HEK293 (cell line): ENCODE data around the gene ZBTB17.

Source experiments
- CTCF ChIA-PET: fragments of 350-600 bp; formaldehyde crosslinking; extraction: SDS; loops from one replicate; lab custom pipeline; 2021; ENCODE audit warnings: antibody characterized with exemption; lab: Yijun Ruan, JAX
- POLR2A ChIA-PET: fragments of 300-600 bp; formaldehyde crosslinking; extraction: SDS; loops from one replicate; lab custom pipeline; 2020; ENCODE audit warnings: antibody characterized with exemption, inconsistent platforms; lab: Yijun Ruan, JAX
- H3K27ac ChIP-seq: fragments of 200-500 bp; sonication (Bioruptor generic); 2 replicates; pipeline ENCODE4 v1.5.1; 2014; ENCODE audit warnings: low read depth, low read length, control low read depth, inconsistent platforms; ENCODE audit errors: extremely low read depth
- H3K36me3 ChIP-seq, 2 experiments: fragments of 200-500 bp in 1 of 2; sonication (Bioruptor generic) in 1 of 2; 1 replicate in 1 of 2; 2 replicates in 1 of 2; pipeline ENCODE4 v1.5.1; 2014 to 2017; ENCODE audit warnings: inconsistent platforms in 2 of 2, low read length in 2 of 2; ENCODE audit not compliant: control insufficient read depth in 2 of 2, insufficient read depth in 1 of 2
- H3K4me1 ChIP-seq: fragments of 200-500 bp; sonication (Bioruptor generic); 2 replicates; pipeline ENCODE4 v1.5.1; 2014; ENCODE audit warnings: mild to moderate bottlenecking, low read length, inconsistent platforms; ENCODE audit not compliant: control insufficient read depth, insufficient read depth
- H3K4me3 ChIP-seq: 2 replicates; pipeline ENCODE4 v1.5.1; 2011; ENCODE audit warnings: low read depth, mild to moderate bottlenecking, control low read depth, low read length, moderate library complexity
- H3K9me3 ChIP-seq: fragments of 200-500 bp; sonication (Bioruptor generic); 2 replicates; pipeline ENCODE4 v1.5.1; 2014; ENCODE audit warnings: low read depth, low read length, inconsistent platforms; ENCODE audit not compliant: control insufficient read depth, insufficient read depth
- ATF2 ChIP-seq: fragments of 450-650 bp; formaldehyde crosslinking; IDR thresholded peaks from 2 replicates; pipeline ENCODE4 v1.5.1; 2016; ENCODE audit warnings: missing biosample characterization, missing genetic modification characterization, low read depth
- CTCF ChIP-seq: fragments of 450-650 bp; formaldehyde crosslinking; IDR thresholded peaks from 2 replicates; pipeline ENCODE4 v1.5.1; 2016; ENCODE audit warnings: missing biosample characterization, missing genetic modification characterization
- GLI2 ChIP-seq: fragments of 450-650 bp; formaldehyde crosslinking; IDR thresholded peaks from 2 replicates; pipeline ENCODE4; 2017; ENCODE audit warnings: missing biosample characterization, missing genetic modification characterization, low read depth, borderline replicate concordance
- GLIS2 ChIP-seq: fragments of 450-650 bp; formaldehyde crosslinking; IDR thresholded peaks from 2 replicates; pipeline ENCODE4 v1.5.1; 2016; ENCODE audit warnings: missing biosample characterization, missing genetic modification characterization
- KLF8 ChIP-seq: fragments of 450-650 bp; formaldehyde crosslinking; IDR thresholded peaks from 2 replicates; pipeline ENCODE4 v1.5.1; 2016; ENCODE audit warnings: missing biosample characterization, missing genetic modification characterization
- ZBTB7A ChIP-seq: fragments of 450-650 bp; formaldehyde crosslinking; IDR thresholded peaks from 2 replicates; pipeline ENCODE4 v1.5.1; 2016; ENCODE audit warnings: low read depth, missing biosample characterization, missing genetic modification characterization
- ZFP69B ChIP-seq: fragments of 450-650 bp; formaldehyde crosslinking; IDR thresholded peaks from 2 replicates; pipeline ENCODE4 v1.5.1; 2016; ENCODE audit warnings: missing biosample characterization, missing genetic modification characterization
- ZIC2 ChIP-seq: fragments of 450-650 bp; formaldehyde crosslinking; IDR thresholded peaks from 2 replicates; pipeline ENCODE4 v1.5.1; 2016; ENCODE audit warnings: missing biosample characterization, missing genetic modification characterization
- ZNF155 ChIP-seq: fragments of 450-650 bp; formaldehyde crosslinking; IDR thresholded peaks from 2 replicates; pipeline ENCODE4 v1.5.1; 2016; ENCODE audit warnings: missing biosample characterization, missing genetic modification characterization
- ZNF302 ChIP-seq: fragments of 450-650 bp; formaldehyde crosslinking; IDR thresholded peaks from 2 replicates; pipeline ENCODE4 v1.5.1; 2016; ENCODE audit warnings: missing biosample characterization, missing genetic modification characterization, low read depth
- ZNF366 ChIP-seq: fragments of 450-650 bp; formaldehyde crosslinking; conservative IDR thresholded peaks from 2 replicates; pipeline ENCODE4 v1.5.1; 2016; ENCODE audit warnings: missing biosample characterization, missing genetic modification characterization
- ZNF596 ChIP-seq: fragments of 450-650 bp; IDR thresholded peaks from 2 replicates; pipeline ENCODE4 v1.5.0; 2018; ENCODE audit warnings: missing biosample characterization, mild to moderate bottlenecking, missing genetic modification characterization, moderate library complexity
- ZNF600 ChIP-seq: fragments of 450-650 bp; formaldehyde crosslinking; IDR thresholded peaks from 2 replicates; pipeline ENCODE4 v1.5.1; 2016; ENCODE audit warnings: missing biosample characterization, missing genetic modification characterization
- ZNF654 ChIP-seq: fragments of 450-650 bp; formaldehyde crosslinking; IDR thresholded peaks from 2 replicates; pipeline ENCODE4 v1.5.1; 2016; ENCODE audit warnings: low read depth, missing biosample characterization, missing genetic modification characterization
- TF ChIP-seq, protein P1 (sequence below): fragments of 450-650 bp; formaldehyde crosslinking; conservative IDR thresholded peaks from 2 replicates; pipeline ENCODE4 v1.5.1; 2016; ENCODE audit warnings: low read depth, missing biosample characterization, missing genetic modification characterization
- TF ChIP-seq, protein P2 (sequence below): fragments of 450-650 bp; formaldehyde crosslinking; IDR thresholded peaks from 2 replicates; pipeline ENCODE4 v1.5.1; 2016; ENCODE audit warnings: missing biosample characterization, missing genetic modification characterization, borderline replicate concordance

ZBTB17 gene

DNA sequence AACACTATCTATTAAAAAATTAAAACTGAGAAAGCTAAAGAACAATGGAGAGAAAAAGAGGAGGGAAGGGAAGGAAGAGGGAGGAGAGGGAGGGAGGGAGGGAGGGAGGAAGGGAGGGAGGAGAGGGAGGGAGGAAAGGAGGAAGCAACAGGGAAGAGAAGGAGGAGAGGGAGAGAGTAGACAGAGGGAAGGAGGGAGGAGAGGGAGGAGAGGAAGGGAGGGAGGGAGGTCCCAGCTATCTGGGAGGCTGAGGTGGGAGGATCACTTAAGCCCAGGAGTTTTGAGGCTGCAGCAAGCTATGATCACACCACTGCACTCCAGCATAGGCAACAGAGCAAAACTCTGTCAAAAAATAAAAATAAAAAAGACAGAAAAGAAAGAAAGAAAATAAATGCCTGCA, 16.5 kb downstream of the ZBTB17 start (continued):
- TF ChIP-seq, protein P1, sequence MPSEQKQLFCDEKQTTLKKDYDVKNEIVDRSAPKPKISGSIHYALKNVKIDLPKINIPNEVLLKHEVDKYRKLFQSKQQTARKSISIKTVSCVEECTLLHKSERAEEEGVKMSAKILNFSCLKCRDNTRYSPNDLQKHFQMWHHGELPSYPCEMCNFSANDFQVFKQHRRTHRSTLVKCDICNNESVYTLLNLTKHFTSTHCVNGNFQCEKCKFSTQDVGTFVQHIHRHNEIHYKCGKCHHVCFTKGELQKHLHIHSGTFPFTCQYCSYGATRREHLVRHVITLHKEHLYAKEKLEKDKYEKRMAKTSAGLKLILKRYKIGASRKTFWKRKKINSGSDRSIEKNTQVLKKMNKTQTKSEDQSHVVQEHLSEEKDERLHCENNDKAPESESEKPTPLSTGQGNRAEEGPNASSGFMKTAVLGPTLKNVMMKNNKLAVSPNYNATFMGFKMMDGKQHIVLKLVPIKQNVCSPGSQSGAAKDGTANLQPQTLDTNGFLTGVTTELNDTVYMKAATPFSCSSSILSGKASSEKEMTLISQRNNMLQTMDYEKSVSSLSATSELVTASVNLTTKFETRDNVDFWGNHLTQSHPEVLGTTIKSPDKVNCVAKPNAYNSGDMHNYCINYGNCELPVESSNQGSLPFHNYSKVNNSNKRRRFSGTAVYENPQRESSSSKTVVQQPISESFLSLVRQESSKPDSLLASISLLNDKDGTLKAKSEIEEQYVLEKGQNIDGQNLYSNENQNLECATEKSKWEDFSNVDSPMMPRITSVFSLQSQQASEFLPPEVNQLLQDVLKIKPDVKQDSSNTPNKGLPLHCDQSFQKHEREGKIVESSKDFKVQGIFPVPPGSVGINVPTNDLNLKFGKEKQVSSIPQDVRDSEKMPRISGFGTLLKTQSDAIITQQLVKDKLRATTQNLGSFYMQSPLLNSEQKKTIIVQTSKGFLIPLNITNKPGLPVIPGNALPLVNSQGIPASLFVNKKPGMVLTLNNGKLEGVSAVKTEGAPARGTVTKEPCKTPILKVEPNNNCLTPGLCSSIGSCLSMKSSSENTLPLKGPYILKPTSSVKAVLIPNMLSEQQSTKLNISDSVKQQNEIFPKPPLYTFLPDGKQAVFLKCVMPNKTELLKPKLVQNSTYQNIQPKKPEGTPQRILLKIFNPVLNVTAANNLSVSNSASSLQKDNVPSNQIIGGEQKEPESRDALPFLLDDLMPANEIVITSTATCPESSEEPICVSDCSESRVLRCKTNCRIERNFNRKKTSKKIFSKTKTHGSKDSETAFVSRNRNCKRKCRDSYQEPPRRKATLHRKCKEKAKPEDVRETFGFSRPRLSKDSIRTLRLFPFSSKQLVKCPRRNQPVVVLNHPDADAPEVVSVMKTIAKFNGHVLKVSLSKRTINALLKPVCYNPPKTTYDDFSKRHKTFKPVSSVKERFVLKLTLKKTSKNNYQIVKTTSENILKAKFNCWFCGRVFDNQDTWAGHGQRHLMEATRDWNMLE (tag by site-specific recombination) = no peak
- TF ChIP-seq ZNF302 = no peak
- no peak for TF ChIP-seq ZNF155 (tag by site-specific recombination)
- 0 out of 2 replicates have a peak, but pooled peaks have one; percentile 14 for TF ChIP-seq KLF8 (tag by site-specific recombination)

GRCh38 chr1:15958793-15959192, 17.1 kb downstream of the ZBTB17 start:
- TF ChIP-seq ZNF366 (0 out of 2 replicates have a peak, but pooled peaks have one; percentile 14), ZFP69B (tag by site-specific recombination) (0 out of 2 replicates have a peak, but pooled peaks have one; percentile 13), CTCF (tag by site-specific recombination) (0 out of 2 replicates have a peak, but pooled peaks have one; percentile 26), ZNF596 (tag by site-specific recombination) (no peak), ZNF600 (tag by site-specific recombination) (peak; percentile 49), ZNF654 (tag by site-specific recombination) (peak; percentile 38; the same call in 1 of the 2 replicates), GLIS2 (tag by site-specific recombination) (0 out of 2 replicates have a peak, but pooled peaks have one; percentile 44), GLI2 (tag by site-specific recombination) (no peak), ZIC2 (peak; percentile 74), ZBTB7A (tag by site-specific recombination) (no peak), ATF2 (tag by site-specific recombination) (peak; percentile 79)
- TF ChIP-seq, protein P2, sequence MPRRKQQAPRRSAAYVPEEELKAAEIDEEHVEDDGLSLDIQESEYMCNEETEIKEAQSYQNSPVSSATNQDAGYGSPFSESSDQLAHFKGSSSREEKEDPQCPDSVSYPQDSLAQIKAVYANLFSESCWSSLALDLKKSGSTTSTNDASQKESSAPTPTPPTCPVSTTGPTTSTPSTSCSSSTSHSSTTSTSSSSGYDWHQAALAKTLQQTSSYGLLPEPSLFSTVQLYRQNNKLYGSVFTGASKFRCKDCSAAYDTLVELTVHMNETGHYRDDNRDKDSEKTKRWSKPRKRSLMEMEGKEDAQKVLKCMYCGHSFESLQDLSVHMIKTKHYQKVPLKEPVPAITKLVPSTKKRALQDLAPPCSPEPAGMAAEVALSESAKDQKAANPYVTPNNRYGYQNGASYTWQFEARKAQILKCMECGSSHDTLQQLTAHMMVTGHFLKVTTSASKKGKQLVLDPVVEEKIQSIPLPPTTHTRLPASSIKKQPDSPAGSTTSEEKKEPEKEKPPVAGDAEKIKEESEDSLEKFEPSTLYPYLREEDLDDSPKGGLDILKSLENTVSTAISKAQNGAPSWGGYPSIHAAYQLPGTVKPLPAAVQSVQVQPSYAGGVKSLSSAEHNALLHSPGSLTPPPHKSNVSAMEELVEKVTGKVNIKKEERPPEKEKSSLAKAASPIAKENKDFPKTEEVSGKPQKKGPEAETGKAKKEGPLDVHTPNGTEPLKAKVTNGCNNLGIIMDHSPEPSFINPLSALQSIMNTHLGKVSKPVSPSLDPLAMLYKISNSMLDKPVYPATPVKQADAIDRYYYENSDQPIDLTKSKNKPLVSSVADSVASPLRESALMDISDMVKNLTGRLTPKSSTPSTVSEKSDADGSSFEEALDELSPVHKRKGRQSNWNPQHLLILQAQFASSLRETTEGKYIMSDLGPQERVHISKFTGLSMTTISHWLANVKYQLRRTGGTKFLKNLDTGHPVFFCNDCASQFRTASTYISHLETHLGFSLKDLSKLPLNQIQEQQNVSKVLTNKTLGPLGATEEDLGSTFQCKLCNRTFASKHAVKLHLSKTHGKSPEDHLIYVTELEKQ (tag by site-specific recombination) = peak; percentile 35; the same call in 1 of the 2 replicates
- Histone ChIP-seq H3K9me3 (no peaks in the 10 kb centered on the region), H3K27ac (no peak overlapping the region), H3K4me1 (peaks cover 12% of the 10 kb centered on the region), H3K36me3 (peaks cover 3 to 22% of the 10 kb centered on the region in 2 experiments; a peak in 2 of 3 replicates), H3K4me3 (no peak overlapping the region)
- POLR2A ChIA-PET = interaction anchor here (0.7 kb wide), 1 partner anchor 100 kb away, joined by 3 read pairs; no protein-coding TSS in a partner anchor
- CTCF ChIA-PET = interaction anchor here (0.5 to 3.4 kb wide), 8 partner anchors 17 to 408 kb away, joined by 4 to 16 read pairs (median 4); partner anchors contain the start of gene ZBTB17
